ENCODE measurements around the gene GJB5.

Gene GJB5

DNA sequence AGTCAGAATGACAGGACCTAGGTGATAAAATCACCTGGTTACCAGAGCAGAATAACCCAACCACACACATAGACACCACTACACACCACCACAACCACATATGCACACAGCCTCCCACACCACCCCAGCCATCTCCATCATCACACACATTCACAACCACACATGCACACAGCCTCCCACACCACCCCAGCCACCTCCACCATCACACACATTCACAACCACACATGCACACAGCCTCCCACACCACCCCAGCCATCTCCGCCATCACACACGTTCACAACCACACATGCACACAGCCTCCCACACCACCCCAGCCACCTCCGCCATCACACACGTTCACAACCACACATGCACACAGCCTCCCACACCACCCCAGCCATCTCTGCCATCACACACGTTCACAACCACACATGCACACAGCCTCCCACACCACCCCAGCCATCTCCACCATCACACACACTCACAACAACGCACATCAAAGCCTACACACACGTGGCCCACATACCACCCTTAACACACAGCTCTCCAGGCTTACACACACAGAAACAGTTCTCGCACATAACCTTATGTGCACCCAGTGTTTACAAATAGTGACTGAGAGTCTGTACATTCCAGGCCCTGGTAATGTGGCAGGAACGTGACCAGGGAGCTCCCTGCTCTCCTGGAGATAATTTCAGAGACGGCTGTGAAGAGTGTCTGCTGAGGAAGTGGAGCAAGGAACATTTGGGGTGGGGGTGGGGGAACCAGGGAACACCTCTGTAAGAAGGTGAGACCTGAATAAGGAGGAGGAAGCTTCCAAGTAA lies 22.9 kb downstream of the GJB5 start:
- no peak for TF ChIP-seq MYC (IDR thresholded peaks at IDR 0.05; ENCODE audit: low read depth, low read length)
- TF ChIP-seq, protein P1, sequence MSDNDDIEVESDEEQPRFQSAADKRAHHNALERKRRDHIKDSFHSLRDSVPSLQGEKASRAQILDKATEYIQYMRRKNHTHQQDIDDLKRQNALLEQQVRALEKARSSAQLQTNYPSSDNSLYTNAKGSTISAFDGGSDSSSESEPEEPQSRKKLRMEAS (IDR thresholded peaks at IDR 0.05; ENCODE audit: low read depth, low read length): no peak
- H3K4me3 ChIP-seq (ENCODE audit: low read depth, low read length): no peak overlapping the region
- DNase-seq (ENCODE audit: low read depth): no peak

DNA sequence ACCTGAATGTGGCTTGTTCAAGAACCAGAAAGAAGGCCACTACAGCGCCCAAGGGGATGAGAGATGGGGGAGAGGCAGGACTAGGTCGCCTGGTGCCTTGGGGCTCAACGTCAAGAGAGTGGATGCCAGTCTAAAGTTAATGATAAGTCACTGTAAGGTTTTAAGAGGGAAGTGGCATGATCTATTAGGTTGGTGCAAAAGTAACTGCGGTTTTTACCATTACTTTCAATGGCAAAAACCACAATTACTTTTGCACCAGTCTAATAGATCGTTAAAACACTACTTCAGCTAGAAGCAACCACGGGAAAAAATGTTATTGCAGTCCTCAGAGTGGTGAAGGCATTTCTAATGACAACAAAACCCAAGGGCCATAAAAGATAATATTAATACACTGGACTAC lies 23.5 kb downstream of the GJB5 start:
- no peak for DNase-seq (ENCODE audit: low read depth)
- TF ChIP-seq, protein P2, sequence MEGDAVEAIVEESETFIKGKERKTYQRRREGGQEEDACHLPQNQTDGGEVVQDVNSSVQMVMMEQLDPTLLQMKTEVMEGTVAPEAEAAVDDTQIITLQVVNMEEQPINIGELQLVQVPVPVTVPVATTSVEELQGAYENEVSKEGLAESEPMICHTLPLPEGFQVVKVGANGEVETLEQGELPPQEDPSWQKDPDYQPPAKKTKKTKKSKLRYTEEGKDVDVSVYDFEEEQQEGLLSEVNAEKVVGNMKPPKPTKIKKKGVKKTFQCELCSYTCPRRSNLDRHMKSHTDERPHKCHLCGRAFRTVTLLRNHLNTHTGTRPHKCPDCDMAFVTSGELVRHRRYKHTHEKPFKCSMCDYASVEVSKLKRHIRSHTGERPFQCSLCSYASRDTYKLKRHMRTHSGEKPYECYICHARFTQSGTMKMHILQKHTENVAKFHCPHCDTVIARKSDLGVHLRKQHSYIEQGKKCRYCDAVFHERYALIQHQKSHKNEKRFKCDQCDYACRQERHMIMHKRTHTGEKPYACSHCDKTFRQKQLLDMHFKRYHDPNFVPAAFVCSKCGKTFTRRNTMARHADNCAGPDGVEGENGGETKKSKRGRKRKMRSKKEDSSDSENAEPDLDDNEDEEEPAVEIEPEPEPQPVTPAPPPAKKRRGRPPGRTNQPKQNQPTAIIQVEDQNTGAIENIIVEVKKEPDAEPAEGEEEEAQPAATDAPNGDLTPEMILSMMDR (IDR thresholded peaks at IDR 0.05; ENCODE audit: low read depth, low read length): no peak
- TF ChIP-seq MYC (IDR thresholded peaks at IDR 0.05; ENCODE audit: low read depth, low read length) (no peak), POLR2A (IDR thresholded peaks at IDR 0.05; ENCODE audit: extremely low read depth, insufficient read length) (no peak)
- TF ChIP-seq, protein P1 (IDR thresholded peaks at IDR 0.05; ENCODE audit: low read depth, low read length): no peak
- no peak overlapping the region for H3K4me3 ChIP-seq (ENCODE audit: low read depth, low read length)

DNA sequence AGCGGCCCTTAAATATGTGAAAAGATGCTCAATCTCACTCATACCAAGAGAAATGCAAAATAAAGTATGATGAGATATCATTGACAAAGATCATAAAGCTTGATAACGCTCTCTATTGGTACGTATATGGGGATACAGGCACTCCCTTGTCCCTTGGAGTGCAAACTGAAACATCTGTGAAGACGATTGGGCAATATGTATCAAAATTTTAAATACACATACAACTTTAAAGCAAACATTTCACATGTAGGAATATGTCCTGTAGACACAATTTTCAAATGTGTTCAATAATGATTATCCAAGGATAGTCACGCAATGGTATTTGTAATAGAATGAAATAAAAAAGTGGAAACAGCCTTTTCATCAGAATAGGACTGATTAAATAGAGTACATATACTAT lies 24.2 kb downstream of the GJB5 start:
- TF ChIP-seq, protein P1 (IDR thresholded peaks at IDR 0.05; ENCODE audit: low read depth, low read length): no peak
- TF ChIP-seq POLR2A (IDR thresholded peaks at IDR 0.05; ENCODE audit: extremely low read depth, insufficient read length) (no peak), MYC (IDR thresholded peaks at IDR 0.05; ENCODE audit: low read depth, low read length) (no peak)
- TF ChIP-seq, protein P2 (IDR thresholded peaks at IDR 0.05; ENCODE audit: low read depth, low read length): no peak
- H3K4me3 ChIP-seq (ENCODE audit: low read depth, low read length): no peak overlapping the region

DNA sequence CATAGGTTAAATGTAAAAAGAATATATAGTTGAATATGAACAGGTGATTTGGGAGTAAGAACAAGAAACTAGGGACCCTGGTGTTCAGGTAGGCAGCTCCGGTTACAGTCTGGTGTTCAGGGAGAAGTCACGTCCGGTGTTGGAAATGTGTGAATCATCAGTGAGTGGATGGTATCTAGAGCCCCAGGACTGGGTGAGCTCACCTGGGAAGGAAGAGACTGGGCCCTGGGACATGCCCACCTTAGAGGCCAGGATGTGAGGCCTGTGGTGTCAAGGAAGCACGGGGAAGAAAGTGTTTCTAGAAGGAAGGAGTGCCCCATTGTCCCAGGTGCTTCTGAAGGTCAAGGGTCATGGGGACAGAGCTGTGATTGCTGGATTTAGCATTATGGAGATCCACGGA lies 24.7 kb downstream of the GJB5 start:
- TF ChIP-seq, protein P1 (IDR thresholded peaks at IDR 0.05; ENCODE audit: low read depth, low read length): no peak
- no peak for TF ChIP-seq POLR2A (IDR thresholded peaks at IDR 0.05; ENCODE audit: extremely low read depth, insufficient read length)
- TF ChIP-seq, protein P2 (IDR thresholded peaks at IDR 0.05; ENCODE audit: low read depth, low read length): no peak
- DNase-seq (ENCODE audit: low read depth): no peak
- H3K4me3 ChIP-seq (ENCODE audit: low read depth, low read length): no peak overlapping the region

More for the DNA sequence above, 24.2 kb downstream of the GJB5 start:
- no peak for DNase-seq (ENCODE audit: low read depth)

DNA sequence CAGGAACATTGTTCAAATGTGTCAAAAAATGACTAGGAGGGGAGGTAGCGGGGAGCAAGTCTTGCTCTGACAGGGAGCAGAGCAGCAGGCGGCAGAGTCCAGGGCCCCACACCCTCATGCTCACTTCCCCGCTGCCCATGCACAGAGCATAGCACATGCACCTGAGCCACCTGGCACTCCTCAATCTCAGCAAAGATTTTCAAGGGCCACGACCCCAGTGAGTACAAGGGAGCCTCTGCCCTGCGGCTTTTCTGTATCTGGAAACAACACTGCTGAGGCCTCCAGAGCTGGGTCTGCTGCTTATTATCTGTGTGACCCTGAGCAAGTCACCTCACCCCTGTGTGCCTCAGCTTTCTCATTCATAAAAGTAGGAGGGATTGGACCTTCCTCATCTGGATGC lies 25.1 kb downstream of the GJB5 start:
- H3K4me3 ChIP-seq (ENCODE audit: low read depth, low read length): no peak overlapping the region
- no peak for DNase-seq (ENCODE audit: low read depth)
- TF ChIP-seq POLR2A (IDR thresholded peaks at IDR 0.05; ENCODE audit: extremely low read depth, insufficient read length) (no peak), MYC (IDR thresholded peaks at IDR 0.05; ENCODE audit: low read depth, low read length) (no peak)
- TF ChIP-seq, protein P1 (IDR thresholded peaks at IDR 0.05; ENCODE audit: low read depth, low read length): no peak
- TF ChIP-seq, protein P2 (IDR thresholded peaks at IDR 0.05; ENCODE audit: low read depth, low read length): no peak

DNA sequence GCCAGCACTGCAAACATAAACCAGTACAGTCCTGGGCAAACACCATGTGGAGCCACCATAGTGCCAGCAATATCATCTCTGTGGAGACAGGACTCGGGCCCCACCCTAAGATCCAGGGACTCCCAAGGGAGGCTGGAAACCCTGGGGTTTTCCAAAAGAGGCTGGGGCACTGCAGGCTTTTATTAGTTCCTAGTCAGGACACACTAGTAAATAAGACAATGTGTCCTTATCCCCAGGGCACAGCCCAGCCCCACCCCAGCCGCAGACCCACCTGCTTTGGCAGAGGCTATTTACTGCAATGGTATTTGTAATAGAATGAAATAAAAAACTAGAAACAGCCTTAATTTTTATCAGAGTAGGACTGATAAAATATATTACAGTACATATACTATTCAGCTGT lies 25.7 kb downstream of the GJB5 start:
- TF ChIP-seq, protein P2 (IDR thresholded peaks at IDR 0.05; ENCODE audit: low read depth, low read length): no peak
- TF ChIP-seq MYC (IDR thresholded peaks at IDR 0.05; ENCODE audit: low read depth, low read length) (no peak), POLR2A (IDR thresholded peaks at IDR 0.05; ENCODE audit: extremely low read depth, insufficient read length) (no peak)
- TF ChIP-seq, protein P1 (IDR thresholded peaks at IDR 0.05; ENCODE audit: low read depth, low read length): no peak
- H3K4me3 ChIP-seq (ENCODE audit: low read depth, low read length): no peak overlapping the region
- DNase-seq (ENCODE audit: low read depth): no peak

Measured in NB4 (cell line).